ENCODE data around the gene RALGAPA1.
A peak's percentile ranks its signal among the peaks of the same experiment; 100 is the strongest.

Gene RALGAPA1

DNA sequence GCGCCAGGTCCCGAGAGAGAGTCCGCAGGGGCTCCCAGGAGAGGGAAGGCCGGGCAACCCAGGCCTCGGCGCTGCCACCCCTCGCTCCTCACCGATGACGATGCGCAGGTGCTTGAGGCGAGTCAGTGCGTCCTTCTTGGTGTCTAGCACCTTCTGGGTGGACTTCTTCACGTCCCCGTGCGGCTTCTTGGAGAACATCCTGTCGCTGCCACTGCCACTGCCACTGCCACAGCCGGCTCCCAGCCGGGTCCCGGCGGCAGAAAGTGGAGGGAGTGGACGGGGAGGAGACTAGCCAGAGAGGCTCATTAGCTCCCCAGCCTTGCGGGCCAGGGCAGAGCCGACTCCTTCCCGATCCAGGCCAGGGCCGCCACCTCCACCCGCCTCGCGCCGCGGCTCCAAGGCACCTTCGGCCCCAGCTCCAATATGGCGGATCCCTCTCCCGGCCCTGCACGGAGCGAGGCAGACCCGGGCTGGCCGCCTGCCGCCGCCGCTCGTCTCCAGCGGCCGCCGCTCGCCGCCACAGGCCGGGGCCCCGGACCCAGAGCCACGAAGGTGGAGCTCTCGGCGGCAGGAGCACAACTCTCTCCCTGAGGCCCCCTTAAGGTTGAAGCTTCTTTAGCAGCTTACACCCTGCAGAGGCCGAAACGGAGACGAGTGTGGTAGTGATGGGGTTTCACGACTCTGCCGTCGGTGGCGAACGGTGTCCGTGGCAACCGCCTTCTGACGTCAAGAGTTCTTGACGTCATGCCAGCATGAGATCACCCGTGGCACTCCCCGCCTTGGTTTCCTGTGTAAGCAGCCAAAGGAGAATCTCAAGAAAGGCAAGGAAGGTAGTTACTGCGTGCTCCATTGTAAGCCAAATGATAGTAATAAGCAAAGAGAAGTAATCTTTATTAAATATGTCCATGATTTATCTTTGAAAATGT is at the start of gene RALGAPA1:
Gene RALGAPA1 (minus strand): TSS at position 658 of the 926 bp plus-strand sequence. CDS start 460 bp downstream, at position 198.
- TF ChIP-seq, protein P1, sequence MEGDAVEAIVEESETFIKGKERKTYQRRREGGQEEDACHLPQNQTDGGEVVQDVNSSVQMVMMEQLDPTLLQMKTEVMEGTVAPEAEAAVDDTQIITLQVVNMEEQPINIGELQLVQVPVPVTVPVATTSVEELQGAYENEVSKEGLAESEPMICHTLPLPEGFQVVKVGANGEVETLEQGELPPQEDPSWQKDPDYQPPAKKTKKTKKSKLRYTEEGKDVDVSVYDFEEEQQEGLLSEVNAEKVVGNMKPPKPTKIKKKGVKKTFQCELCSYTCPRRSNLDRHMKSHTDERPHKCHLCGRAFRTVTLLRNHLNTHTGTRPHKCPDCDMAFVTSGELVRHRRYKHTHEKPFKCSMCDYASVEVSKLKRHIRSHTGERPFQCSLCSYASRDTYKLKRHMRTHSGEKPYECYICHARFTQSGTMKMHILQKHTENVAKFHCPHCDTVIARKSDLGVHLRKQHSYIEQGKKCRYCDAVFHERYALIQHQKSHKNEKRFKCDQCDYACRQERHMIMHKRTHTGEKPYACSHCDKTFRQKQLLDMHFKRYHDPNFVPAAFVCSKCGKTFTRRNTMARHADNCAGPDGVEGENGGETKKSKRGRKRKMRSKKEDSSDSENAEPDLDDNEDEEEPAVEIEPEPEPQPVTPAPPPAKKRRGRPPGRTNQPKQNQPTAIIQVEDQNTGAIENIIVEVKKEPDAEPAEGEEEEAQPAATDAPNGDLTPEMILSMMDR (IDR thresholded peaks at IDR 0.05; ENCODE audit: low read depth, low read length), result peak; percentile 46
- peak; percentile 97 for DNase-seq (ENCODE audit: extremely low read depth, low read depth)

- TF ChIP-seq, protein P1 (IDR thresholded peaks at IDR 0.05; ENCODE audit: low read depth, low read length), result no peak
- no peak for DNase-seq (ENCODE audit: extremely low read depth, low read depth)
These were observed 49.6 kb upstream of the RALGAPA1 start for GRCh38 chr14:35858521-35859209.

- no peak for DNase-seq (ENCODE audit: extremely low read depth, low read depth)
- TF ChIP-seq, protein P1 (IDR thresholded peaks at IDR 0.05; ENCODE audit: low read depth, low read length), result no peak
These were observed 46.9 kb upstream of the RALGAPA1 start for GRCh38 chr14:35855876-35856481.

DNA sequence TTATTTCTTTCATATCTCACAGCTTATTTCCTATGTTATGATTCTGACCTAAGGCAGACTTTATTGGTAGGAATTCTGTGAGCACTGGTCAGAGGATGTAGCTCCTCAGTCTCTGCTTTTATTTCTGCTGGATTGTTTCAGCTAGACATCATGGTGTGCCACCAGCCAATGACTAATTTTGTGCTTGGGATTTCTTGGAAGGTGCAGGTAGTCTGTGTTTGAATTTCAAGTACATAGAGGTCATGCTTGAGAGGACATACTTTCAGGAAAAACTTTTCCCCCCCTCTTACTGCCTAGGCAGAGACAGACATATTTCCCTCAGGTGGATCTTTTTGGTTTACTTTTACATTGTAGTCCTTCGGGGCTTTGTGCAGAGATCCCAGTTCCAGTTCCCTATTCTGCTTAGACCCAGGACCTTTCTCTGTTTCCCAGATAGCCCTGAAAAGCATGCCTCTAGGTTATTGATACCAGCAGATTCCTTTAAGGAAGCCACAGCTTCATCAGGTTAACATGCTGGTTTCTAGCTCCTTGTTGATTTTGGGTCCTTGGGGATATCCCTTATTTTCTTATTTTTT is 45.7 kb upstream of the RALGAPA1 start:
- TF ChIP-seq, protein P1 (IDR thresholded peaks at IDR 0.05; ENCODE audit: low read depth, low read length), result no peak
- no peak for DNase-seq (ENCODE audit: extremely low read depth, low read depth)

DNA sequence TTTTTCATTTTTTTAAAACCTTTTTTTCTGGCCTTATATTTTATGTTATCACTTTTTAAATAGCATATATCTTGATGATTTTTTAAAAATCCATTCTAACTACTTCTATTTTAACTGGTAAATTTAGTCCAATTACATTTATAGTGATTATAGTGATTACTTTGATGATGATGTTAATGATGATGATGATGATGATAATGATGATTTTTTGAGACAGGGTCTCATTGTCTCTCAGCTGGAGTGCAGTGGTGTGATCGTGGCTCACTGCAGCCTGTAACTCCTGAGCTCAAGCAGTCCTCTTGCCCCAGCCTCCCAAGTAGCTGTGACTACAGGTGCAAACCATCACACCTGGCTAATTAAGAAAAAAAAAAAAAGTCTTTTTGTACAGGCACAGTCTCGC is 44.1 kb upstream of the RALGAPA1 start:
- TF ChIP-seq, protein P1 (IDR thresholded peaks at IDR 0.05; ENCODE audit: low read depth, low read length), result no peak
- no peak for DNase-seq (ENCODE audit: extremely low read depth, low read depth)

DNA sequence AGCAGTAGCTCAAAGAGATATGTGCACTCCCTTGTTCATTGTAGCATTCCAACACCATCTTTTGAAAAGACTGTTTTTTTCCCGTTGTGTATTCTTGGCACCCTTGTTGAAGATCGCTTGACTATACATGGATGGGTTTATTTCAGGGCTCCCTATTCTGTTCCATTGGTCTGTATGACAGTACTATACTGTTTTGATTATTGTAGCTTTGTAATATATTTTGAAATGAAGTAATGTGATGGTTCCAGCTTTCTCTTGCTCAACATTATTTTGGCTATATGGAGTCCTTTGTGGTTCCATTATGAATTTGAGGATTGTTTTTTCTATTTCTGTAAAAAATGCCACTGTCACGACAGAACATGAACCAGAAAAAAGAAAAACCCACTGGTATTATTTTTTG is 42.7 kb upstream of the RALGAPA1 start:
- no peak for DNase-seq (ENCODE audit: extremely low read depth, low read depth)
- TF ChIP-seq, protein P1 (IDR thresholded peaks at IDR 0.05; ENCODE audit: low read depth, low read length), result no peak
